ENCODE results near the gene PEAK1.

PEAK1 gene

DNA sequence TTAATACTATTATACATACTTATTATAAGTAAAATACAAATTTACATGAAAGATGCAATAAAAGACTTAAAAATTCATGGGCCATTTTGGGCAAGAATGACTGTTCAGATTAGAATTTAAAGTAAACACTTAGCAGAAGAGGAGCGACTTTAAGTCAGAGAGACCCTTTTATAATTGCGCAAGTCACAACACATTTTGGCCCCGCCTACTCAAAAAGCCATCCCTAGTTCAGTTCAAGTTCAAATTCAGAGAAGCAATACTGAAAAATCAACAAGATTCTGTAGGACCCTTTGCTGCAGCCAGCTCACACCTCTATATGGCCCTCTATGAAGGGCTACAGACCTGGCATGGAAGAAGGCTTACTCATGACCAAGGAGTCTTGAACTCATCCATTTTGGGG lies 64.6 kb downstream of the PEAK1 start:
- no peak for DNase-seq

- no peak for DNase-seq
Observed at GRCh38 chr15:77354063-77354462, 65.8 kb downstream of the PEAK1 start.

GRCh38 chr15:77352887-77353286 lies 67.0 kb downstream of the PEAK1 start:
- no peak for DNase-seq

- no peak for DNase-seq
Observed at GRCh38 chr15:77350792-77351191, 69.1 kb downstream of the PEAK1 start.

DNA sequence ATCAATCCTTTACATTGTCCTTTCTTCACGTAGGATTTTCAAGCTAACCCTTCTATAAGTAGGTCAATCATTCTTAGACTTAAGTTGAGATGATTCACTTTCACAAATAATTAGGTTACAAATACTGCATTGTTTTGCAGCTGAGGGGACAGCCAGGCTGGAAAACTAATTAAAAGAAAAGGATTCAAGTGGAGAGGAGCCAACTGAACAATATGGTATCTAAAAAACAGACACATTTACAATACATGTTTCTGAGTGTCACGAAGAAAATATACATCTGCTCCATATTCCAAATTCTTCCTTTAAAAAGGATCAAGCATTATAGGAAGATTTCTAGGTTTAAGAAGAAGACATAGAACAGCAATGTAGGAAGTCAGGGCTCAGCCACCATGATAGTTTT lies 70.2 kb downstream of the PEAK1 start:
- no peak for DNase-seq

- no peak for DNase-seq
Observed at GRCh38 chr15:77348511-77348910, 71.4 kb downstream of the PEAK1 start.

GRCh38 chr15:77347197-77347596 lies 72.7 kb downstream of the PEAK1 start:
- no peak for DNase-seq

- DNase-seq: no peak
Observed at GRCh38 chr15:77346245-77347036, 73.5 kb downstream of the PEAK1 start.

DNA sequence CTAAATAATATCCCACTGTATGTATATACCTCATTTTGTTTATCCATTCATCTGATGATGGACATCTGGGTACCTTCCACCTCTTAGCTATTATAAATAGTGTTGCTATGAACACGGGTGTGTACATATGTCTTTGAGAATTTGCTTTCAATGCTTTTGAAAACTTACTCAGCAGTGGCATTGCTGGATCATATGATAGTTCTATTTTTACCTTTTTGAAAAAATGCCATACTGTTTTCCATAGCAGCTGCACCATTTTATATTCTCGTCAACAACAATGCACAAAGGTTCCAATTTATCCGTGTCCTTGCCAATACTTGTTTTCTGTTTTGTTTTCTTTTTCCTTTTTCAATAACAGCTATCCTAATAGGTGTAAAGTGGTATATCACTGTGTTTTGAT lies 77.1 kb downstream of the PEAK1 start:
- no peak for DNase-seq

- DNase-seq: no peak
Observed at GRCh38 chr15:77340245-77340644, 79.7 kb downstream of the PEAK1 start.

GRCh38 chr15:77336006-77336405 lies 83.9 kb downstream of the PEAK1 start:
- DNase-seq: no peak

GRCh38 chr15:77335298-77335697 lies 84.6 kb downstream of the PEAK1 start:
- DNase-seq: no peak

DNA sequence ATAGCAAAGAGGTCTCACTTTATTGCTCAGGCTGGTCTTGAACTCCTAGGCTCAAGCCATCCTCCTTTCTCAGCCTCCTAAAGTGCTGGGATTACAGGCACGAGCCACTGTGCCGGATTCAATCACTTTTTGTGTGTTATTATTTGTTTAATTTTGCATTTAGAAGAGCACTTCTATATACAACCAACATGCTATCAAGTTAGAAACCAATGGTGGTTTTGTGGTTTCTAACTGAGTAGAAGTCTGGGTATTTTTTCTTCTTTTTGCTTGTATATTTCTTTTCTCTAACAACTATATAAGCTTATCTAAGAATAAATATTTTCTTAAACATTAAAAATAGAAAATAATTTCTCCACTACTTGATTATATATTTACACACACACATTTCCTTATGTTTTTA lies 86.7 kb downstream of the PEAK1 start:
- no peak for DNase-seq

DNA sequence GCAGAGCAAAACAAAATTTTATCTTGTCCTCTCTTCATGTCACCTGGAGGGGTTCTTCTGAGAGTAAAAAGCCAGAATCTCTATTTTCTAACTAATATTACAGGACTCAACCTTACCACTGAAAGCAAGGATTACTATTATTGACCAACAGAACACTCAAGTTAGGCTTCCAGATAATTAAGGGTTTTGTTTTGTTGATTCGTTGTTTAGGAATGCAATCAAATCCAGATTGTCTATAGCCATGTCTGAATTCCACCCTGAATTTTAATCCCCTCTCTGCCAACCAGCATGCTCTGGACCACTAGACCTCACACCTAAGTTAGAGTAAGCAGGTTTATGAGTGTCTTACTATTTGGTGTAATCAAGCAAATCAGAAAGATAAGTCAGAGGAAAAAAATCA lies 90.7 kb downstream of the PEAK1 start:
- no peak for DNase-seq

DNA sequence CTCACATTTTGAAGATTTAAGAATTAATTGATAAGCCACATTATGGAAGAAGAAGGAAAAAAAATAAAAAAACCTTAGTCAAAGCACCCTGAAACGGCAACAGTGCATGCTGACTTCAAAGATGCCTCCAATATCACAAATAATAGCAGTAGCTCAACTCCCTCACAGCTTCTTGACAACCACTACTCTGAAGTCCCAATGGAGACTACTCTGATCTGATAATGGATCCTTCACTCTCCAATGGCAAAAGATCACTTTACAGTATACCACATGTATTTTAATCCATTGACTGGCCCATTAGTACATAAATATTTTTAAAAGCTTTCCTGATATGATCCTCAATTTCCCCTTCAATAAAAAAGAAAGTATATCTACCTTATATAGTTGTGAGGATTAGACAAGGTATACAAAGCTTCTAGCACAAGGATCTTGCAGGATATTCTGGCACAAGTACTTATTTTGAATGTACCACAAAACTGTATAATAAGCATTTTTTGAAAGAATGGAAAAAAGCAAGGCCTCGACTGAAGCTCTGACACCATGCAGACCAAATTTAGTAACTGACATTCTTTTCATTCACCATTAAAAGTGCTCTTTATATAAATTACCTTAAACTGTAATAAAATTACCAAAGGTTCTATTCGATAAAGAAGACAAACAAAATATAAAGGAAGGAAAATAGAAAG lies 91.9 kb downstream of the PEAK1 start:
- DNase-seq: no peak

- no peak for DNase-seq
Observed at GRCh38 chr15:77327168-77327567, 92.7 kb downstream of the PEAK1 start.

DNA sequence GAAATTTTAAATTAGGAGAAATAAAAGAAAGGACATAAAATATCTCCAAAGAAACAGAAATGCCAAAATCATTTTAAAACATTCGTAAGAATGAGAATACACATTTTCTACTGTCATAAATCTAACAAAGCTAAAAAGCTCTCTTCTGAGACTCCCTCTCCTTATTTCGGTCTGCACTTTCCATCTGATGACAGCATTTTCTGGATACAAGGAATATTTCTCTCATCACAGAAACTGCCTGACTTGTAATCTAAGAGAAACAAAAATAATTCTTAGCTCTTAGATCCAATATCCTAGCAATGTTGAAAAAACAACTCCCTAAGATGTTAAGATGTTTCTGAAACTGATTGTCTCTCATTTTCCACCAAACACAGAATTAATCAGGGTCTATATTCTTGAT lies 93.5 kb downstream of the PEAK1 start:
- no peak for DNase-seq

DNA sequence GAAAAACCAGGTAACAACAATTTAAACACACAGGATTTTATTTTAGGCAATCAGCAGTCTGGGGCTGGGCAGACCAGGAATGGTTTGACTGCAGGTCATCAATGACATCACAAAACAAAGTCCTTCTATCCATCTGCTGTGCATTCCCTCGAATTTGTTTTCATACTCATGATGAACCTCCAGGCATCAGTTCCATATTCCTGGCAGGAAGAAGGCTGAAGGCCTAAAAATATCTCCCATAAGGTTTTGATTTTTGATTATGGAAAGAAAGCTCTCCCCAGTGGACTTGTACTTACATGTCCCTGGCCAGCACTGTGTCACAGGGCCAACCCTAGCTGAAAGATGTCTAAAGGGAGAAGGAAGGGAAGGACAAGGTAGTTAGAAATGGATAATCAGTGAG lies 107.4 kb downstream of the PEAK1 start:
- DNase-seq: no peak

GRCh38 chr15:77311618-77312398 lies 108.1 kb downstream of the PEAK1 start:
- DNase-seq: no peak

- DNase-seq: no peak
Observed at GRCh38 chr15:77311020-77311419, 108.9 kb downstream of the PEAK1 start.

DNA sequence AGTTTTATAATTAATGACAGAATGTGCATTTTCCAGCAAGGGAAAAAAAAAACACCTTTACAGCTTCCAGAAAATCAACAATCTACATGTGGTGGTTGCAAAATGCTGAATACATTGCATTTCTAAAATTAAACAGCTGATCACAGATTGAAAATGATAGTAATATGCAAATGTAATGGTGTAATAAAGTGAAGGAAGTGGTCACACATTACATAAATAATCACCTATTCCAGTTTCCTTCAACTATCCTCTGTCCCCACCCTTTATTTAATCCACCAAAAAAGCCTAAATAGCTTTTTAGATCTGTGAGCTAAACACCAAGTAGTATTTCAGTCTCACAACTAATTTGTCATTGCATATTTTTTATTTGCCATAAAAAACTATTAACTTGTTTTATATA lies 110.5 kb downstream of the PEAK1 start:
- DNase-seq: no peak

- no peak for DNase-seq
Observed at GRCh38 chr15:77305953-77306352, 114.0 kb downstream of the PEAK1 start.

- no peak for DNase-seq
Observed at GRCh38 chr15:77296773-77297337, 123.0 kb downstream of the PEAK1 start.

GRCh38 chr15:77295446-77295845 lies 124.5 kb downstream of the PEAK1 start:
- no peak for DNase-seq

Data from NCI-H82 (cell line).